AG10803 (cell line): Measurements from ENCODE around the gene GATD1.
A peak's percentile ranks its signal among the peaks of the same experiment; 100 is the strongest.

Source experiments
- DNase-seq: peaks from one replicate; pipeline ENCODE4 v3.0.0; 2010; ENCODE audit warnings: low read depth
- H3K4me3 ChIP-seq: 2 replicates; pipeline ENCODE4 v1.5.1; 2011; ENCODE audit warnings: mild to moderate bottlenecking, low read length, control low read depth
- CTCF ChIP-seq: conservative IDR thresholded peaks from 2 replicates; pipeline ENCODE4 v1.5.1; 2011; ENCODE audit warnings: mild to moderate bottlenecking, low read length, control low read depth, inconsistent platforms

GATD1 gene

GRCh38 chr11:823441-824291 is 46.4 kb upstream of the GATD1 start:
- no peak for DNase-seq
- TF ChIP-seq CTCF: no peak
- H3K4me3 ChIP-seq: no peak overlapping the region

DNA sequence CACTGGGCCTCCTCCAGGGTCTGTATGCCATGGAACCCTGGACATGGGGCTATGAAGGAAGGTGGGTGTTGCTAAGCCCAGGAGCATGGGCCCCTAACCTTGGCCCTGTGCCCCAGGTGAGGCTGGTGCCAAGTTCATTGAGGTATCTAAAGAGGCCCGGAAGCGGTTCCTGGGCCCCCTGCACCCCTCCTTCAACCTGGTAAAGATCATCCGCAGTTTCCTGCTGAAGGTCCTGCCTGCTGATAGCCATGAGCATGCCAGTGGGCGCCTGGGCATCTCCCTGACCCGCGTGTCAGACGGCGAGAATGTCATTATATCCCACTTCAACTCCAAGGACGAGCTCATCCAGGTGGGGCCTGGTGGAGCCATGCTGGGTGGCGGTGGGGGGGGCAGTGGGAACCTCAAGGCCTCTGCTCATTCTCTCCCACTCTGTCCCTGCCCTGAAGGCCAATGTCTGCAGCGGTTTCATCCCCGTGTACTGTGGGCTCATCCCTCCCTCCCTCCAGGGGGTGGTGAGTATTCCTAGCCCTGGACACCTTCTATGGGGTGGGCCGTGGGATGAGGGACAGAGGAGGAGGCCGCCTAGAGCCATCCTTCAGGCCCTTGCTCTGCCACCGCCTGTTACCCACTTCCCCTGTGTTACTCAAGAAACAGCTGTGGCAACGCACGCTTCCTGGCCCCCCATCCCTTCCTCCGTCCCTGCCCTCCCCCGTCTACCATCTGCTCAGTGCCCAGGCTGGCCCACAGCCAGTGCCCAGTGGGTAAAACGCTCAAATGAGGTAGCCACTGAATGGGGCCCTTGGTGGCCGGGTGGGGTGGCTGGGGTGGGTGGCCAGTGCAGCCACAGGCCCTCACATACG is 44.5 kb upstream of the GATD1 start:
- no peak for DNase-seq
- no peak for TF ChIP-seq CTCF
- H3K4me3 ChIP-seq: peak overlapping the region; percentile 78

DNA sequence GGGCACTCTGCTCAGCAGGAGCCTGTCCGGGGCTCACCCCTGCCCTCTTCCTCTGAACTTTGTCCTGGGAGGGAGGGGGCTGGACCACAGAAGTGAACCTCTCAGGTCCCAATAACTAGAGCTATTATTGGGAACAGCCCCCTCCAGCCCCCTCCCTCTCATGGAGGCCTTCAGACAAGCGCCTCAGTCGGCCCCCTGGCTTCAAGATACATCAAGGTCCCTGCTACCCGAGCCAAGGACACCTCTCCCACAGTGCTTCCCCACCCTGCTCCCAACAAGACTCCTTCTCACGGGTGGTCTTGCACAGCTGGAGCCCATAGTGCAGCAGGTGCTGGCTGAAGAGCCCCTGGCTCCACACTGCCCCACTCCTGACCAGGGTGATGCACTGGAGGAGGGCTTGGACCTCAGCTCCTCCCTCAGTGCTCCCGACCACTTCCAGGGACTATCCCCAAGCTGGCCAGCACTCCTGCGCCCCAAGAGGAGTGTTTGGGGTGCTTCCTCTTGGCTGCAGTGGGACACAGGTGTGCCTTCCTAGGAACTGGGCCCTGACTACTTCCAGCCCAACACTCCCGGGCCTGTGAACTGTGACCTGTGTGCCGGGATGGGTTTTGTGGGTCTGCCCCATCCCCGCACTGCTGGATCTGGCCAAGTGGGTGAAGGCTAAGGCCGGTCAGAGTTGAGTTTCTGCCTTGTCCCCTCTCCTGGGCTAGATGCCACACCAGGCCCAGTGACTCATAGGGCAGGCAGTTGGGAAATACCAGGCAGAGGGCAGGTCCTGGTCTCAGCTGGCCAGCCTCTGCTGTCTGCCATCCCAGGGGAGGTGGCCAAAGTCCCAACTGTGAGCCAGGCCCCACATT is 43.6 kb upstream of the GATD1 start:
- TF ChIP-seq CTCF: no peak
- DNase-seq: peak; percentile 81
- H3K4me3 ChIP-seq: peak overlapping the region; percentile 78

- TF ChIP-seq CTCF: no peak
- H3K4me3 ChIP-seq: peak overlapping the region; percentile 78
- peak; percentile 59 for DNase-seq
Observed at GRCh38 chr11:819943-820649, 42.8 kb upstream of the GATD1 start.

DNA sequence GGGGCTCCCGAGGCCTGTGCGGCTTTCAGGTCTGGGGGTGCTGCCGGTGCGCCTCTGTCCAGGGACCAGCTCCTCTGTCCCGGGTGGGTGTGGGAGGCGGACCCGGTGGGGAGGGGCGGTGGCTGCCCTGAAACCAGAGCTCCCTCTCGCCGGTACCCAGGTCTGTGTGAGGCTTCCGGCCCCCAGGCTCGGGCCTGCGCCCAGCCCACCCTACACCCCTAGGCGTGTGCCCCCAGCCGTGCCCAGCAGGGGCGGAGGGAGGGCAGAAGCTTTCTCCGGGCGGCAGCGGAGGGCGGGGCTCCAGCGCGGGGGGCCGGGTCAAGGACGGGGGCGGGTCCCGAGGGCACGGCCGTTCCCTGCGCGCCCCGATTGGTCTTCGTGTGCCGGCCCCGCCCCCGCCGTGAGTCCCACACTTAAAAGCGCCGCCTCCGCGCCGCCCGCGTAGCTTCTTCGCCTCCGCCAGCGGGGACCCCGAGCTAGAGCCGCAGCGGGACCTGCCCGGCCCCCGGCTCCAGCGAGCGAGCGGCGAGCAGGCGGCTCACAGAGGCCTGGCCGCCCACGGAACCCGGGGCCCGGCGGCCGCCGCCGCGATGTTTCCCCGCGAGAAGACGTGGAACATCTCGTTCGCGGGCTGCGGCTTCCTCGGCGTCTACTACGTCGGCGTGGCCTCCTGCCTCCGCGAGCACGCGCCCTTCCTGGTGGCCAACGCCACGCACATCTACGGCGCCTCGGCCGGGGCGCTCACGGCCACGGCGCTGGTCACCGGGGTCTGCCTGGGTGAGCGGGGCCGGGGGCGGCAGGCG is 42.0 kb upstream of the GATD1 start:
- TF ChIP-seq CTCF: no peak
- peak; percentile 86 for DNase-seq
- peak overlapping the region; percentile 82 for H3K4me3 ChIP-seq
